T-cell (primary cell): ENCODE measurements around the gene TMEM178B. TPM values are rescaled to one million over a fixed set of nuclear protein-coding genes. Genes with fewer than 3 reads are reported as not detected.
"Not testable (repeated sequence)": the region's sequence is repeated elsewhere in the genome, so short reads cannot be mapped to it uniquely, and the experiment has no call there.

Source experiments
- ATAC-seq, 4 experiments: fragments of 200-7000 bp in 3 of 4; fragments of 150-1000 bp in 1 of 4; cut with Tn5 transposase; replicated peaks in 1 of 4; 1 replicate in 3 of 4; 2 replicates in 1 of 4; pipeline ENCODE4 v1.10.0; 2021; ENCODE audit warnings: moderate library complexity in 3 of 4, mild to moderate bottlenecking in 2 of 4, moderate number of reproducible peaks in 1 of 4
- CTCF ChIA-PET, 2 donors: fragments of 300-600 bp; sonication (Branson Sonifier 250); formaldehyde crosslinking; loops; one replicate each; lab custom pipeline; 2022; ENCODE audit warnings: antibody characterized with exemption in 2 of 2; lab: Charles Lee
- POLR2A ChIA-PET, 2 donors: fragments of 300-600 bp; sonication (Branson Sonifier 250); formaldehyde crosslinking; loops; one replicate each; lab custom pipeline; 2022; ENCODE audit warnings: antibody characterized with exemption in 2 of 2; lab: Charles Lee
- DNase-seq, 35 experiments: peaks; one replicate each; pipeline versions ENCODE4 v3.0.0 to v3.0.0-alpha.2; 2013 to 2023
- H3K27ac ChIP-seq: one replicate; pipeline ENCODE4 v1.5.1; 2013; ENCODE audit warnings: low read length
- H3K27me3 ChIP-seq, 2 experiments: replicated peaks in 1 of 2; 1 replicate in 1 of 2; 2 replicates in 1 of 2; pipeline versions ENCODE4 v1.6.1 to v1.7.0; 2013; ENCODE audit warnings: low read length in 1 of 2, mixed read lengths in 1 of 2; ENCODE audit not compliant: control insufficient read depth in 2 of 2, insufficient read depth in 2 of 2; ENCODE audit errors: extremely low read depth in 1 of 2
- H3K36me3 ChIP-seq, 2 donors: 1 replicate in 1 of 2; 2 replicates in 1 of 2; pipeline versions ENCODE4 v1.6.1 to v1.7.0; 2013; ENCODE audit warnings: low read length in 1 of 2; ENCODE audit not compliant: control insufficient read depth in 2 of 2, insufficient read depth in 1 of 2; ENCODE audit errors: extremely low read depth in 1 of 2
- H3K4me1 ChIP-seq, 2 experiments: 1 replicate in 1 of 2; 2 replicates in 1 of 2; pipeline versions ENCODE4 v1.6.1 to v1.7.0; 2013; ENCODE audit warnings: low read length in 2 of 2, mixed read lengths in 1 of 2; ENCODE audit not compliant: insufficient read depth in 2 of 2, control insufficient read depth in 1 of 2; ENCODE audit errors: extremely low read depth in 1 of 2
- H3K4me3 ChIP-seq, 2 donors: 1 replicate in 1 of 2; 2 replicates in 1 of 2; pipeline versions ENCODE4 v1.5.1 to v1.7.0; 2013; ENCODE audit warnings: mild to moderate bottlenecking in 2 of 2, low read length in 1 of 2, moderate library complexity in 1 of 2; ENCODE audit not compliant: control insufficient read depth in 1 of 2; ENCODE audit errors: extremely low read depth in 1 of 2
- H3K9me3 ChIP-seq: 2 replicates; pipeline ENCODE4 v1.7.0; 2013
- H3K27ac Mint-ChIP-seq, 2 donors: one replicate each; pipeline ENCODE4 v1.8.0; 2020 to 2021; ENCODE audit warnings: mild to moderate bottlenecking in 2 of 2, mixed read lengths in 2 of 2
- H3K27me3 Mint-ChIP-seq, 2 donors: one replicate each; pipeline ENCODE4 v1.8.0; 2021 to 2022; ENCODE audit warnings: mixed read lengths in 2 of 2
- H3K36me3 Mint-ChIP-seq: one replicate; pipeline ENCODE4 v1.8.0; 2021; ENCODE audit warnings: mixed read lengths
- H3K4me1 Mint-ChIP-seq, 3 donors: one replicate each; pipeline ENCODE4 v1.8.0; 2020 to 2022; ENCODE audit warnings: mixed read lengths in 3 of 3, mild to moderate bottlenecking in 1 of 3
- H3K4me3 Mint-ChIP-seq, 3 donors: one replicate each; pipeline ENCODE4 v1.8.0; 2020 to 2022; ENCODE audit warnings: mild to moderate bottlenecking in 3 of 3, mixed read lengths in 3 of 3, moderate library complexity in 3 of 3
- H3K9me3 Mint-ChIP-seq, 3 donors: one replicate each; pipeline ENCODE4 v1.8.0; 2020 to 2022; ENCODE audit warnings: mixed read lengths in 3 of 3
- WGBS: methylation state at CpG from one replicate; pipeline ENCODE4 v1.1.5; 2013; ENCODE audit warnings: missing lambda C conversion rate; ENCODE audit not compliant: insufficient coverage; 5-methylcytosine and 5-hydroxymethylcytosine counted together
- total RNA-seq, 35 experiments: library from RNA in 6 of 35; stranded (reverse) in 6 of 35; fragments of 120-200 nt in 1 of 35; gene quantifications; one replicate each; pipeline versions ENCODE4 v1.2.1 to v1.2.4 and lab custom pipeline; 2013 to 2026

Gene TMEM178B
- total RNA-seq, 5 donors from 2014 or later (not counting 1 experiment from before 2014, with no cell fraction given), result 0.14 to 0.86 (median 0.32) TPM

DNA sequence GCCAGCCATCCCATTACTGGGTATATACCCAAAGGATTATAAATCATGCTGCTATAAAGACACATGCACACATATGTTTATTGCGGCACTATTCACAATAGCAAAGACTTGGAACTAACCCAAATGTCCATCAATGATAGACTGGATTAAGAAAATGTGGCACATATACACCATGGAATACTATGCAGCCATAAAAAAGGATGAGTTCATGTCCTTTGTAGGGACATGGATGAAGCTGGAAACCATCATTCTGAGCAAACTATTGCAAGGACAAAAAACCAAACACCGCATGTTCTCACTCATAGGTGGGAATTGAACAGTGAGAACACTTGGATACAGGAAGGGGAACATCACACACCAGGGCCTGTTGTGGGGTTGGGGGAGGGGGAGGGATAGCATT is 15.6 kb downstream of the TMEM178B start:
- H3K27ac ChIP-seq, CTCF ChIA-PET, H3K36me3 ChIP-seq, H3K27me3 ChIP-seq, H3K4me3 ChIP-seq, H3K36me3 Mint-ChIP-seq, H3K4me1 Mint-ChIP-seq, POLR2A ChIA-PET, DNase-seq, H3K27ac Mint-ChIP-seq, H3K4me1 ChIP-seq, H3K4me3 Mint-ChIP-seq, H3K9me3 ChIP-seq, ATAC-seq, H3K9me3 Mint-ChIP-seq: not testable (repeated sequence)
- peaks cover 20 to 25% of the 10 kb centered on the region in 2 donors for H3K27me3 Mint-ChIP-seq
- no CpG with 5 or more reads among the region's 2 CpGs for WGBS

DNA sequence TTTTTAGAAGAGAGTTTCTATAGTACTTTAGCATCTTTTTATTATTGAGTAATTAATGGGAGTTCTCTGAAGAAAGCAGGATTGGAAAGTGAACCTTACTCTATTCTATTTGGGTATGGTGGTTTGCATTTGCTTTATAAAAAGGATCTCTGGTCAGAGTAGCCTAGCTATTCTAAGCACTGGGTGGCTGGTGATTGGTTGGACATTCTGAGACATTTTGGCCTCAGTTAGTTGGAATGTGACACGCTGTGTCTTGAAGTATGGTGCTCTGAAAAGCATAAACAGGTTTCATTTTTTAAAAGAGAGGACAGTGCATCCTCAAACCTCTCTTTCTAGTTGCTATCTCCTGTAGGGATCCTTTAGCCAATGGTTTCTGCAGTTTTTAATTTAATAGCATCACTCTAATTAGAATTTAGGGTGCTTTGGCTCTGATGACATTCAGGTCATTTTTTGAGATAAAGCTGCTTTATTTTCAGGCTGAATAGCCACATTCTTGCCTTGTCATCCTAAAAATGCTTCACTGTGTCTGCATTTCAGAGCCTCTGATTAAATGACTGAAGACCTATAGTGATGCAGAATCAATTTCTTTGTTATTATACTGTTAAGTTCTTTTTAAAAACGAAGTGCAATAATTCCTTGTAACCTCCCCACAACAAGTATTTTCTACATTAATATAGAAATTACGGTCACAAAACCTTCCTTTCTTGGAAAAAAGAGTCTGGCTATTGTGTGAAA is 20.6 kb downstream of the TMEM178B start:
- ChIA-PET CTCF (no interaction called here), POLR2A (no interaction called here)
- Histone ChIP-seq H3K36me3 (no peaks in the 10 kb centered on the region), H3K27ac (no peak overlapping the region), H3K4me1 (no peaks in the 10 kb centered on the region), H3K9me3 (no peaks in the 10 kb centered on the region), H3K4me3 (no peak overlapping the region), H3K27me3 (no peaks in the 10 kb centered on the region)
- Mint-ChIP-seq H3K36me3 (no peaks in the 10 kb centered on the region), H3K4me1 (no peaks in the 10 kb centered on the region), H3K27me3 (peaks cover 12 to 16% of the 10 kb centered on the region in 2 donors), H3K9me3 (no peaks in the 10 kb centered on the region), H3K4me3 (no peak overlapping the region), H3K27ac (no peak overlapping the region)
- no peak for DNase-seq
- no CpG with 5 or more reads among the region's 3 CpGs for WGBS
- ATAC-seq, result no peak

DNA sequence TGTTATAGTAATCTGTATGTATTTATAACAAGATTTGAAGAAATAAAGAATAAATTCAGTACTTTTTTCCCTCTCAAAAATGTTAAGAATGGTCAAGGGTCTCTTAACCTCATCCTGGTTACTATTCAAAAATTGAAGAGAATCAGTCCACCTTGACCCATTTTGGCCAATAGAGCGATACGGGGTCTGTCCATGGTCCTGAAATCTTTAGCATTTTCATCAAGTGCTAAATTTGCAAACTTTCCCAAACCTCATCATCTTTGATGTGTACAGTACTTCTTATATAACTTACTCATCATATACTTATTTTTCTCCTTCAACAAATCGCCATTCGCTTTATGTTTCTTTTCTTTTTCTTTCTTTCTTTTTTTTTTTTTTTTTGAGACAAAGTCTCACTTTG is 23.6 kb downstream of the TMEM178B start:
- ATAC-seq (no peak), DNase-seq (peak in 1 of 35 experiments; percentile 9)
- Mint-ChIP-seq H3K27me3 (peaks cover 14 to 16% of the 10 kb centered on the region in 2 donors), H3K36me3 (no peaks in the 10 kb centered on the region), H3K4me1 (no peaks in the 10 kb centered on the region), H3K4me3 (no peak overlapping the region), H3K9me3 (no peaks in the 10 kb centered on the region), H3K27ac (no peak overlapping the region)
- ChIA-PET POLR2A (interaction anchor here in 1 of 2 donors (0.6 kb wide), 1 partner anchor 605 kb away, joined by 4 read pairs; no protein-coding TSS in a partner anchor), CTCF (no interaction called here)
- no peaks in the 10 kb centered on the region for H3K4me1 ChIP-seq
- H3K27ac ChIP-seq, result no peak overlapping the region
- no peaks in the 10 kb centered on the region for H3K9me3 ChIP-seq
- H3K36me3 ChIP-seq, result no peaks in the 10 kb centered on the region
- no peak overlapping the region for H3K4me3 ChIP-seq
- WGBS, result 68% methylated on average over 4 of the region's 4 CpGs
- no peaks in the 10 kb centered on the region for H3K27me3 ChIP-seq

DNA sequence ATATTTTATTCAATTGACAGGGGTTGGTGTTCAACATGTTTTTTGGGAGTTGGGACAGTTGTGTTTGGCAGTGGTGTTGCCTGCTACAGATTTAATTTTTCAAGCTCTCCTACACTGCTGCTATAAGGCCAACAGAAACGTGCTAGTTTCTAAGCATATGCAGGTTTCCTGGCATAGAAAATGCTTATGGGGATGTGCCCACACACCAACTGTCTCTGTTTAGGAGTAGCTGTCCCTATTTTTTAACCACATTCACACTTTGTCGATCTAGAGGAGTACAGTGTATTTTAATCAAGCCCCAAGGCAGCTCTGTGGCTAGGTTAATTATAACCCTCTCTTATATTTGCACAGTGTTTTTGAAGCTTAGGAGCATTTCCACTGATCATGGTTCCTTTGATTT is 28.6 kb downstream of the TMEM178B start:
- ATAC-seq, result no peak
- H3K4me1 Mint-ChIP-seq, result no peaks in the 10 kb centered on the region

DNA sequence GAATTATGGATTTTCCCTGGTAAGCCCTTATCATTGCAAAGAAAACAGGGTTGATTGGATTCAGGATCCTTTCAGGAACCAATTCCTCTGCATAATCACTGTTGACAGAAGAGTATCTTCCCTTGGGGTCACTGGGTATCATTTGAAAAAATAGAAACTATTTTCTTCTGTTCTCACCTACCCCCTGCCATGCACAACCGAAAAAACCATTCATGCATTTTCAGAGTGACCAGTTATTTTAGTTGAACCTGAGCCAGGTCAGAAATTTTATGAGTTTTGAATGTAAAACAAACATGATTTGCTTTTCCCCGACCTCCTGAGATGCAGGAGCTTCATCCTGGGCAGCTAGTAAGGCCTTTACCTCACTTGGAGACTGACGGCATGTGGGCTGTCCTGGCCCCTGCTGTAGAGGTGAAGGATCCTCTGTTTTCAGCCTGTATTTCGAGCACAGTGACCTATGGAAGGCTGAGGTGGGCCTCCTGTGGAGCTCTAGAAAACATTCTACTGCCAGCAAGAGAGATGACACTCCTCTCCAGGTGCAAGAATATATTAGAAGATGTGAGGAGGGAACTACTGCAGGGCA is 30.1 kb downstream of the TMEM178B start:
- no peak overlapping the region for H3K4me3 Mint-ChIP-seq
- no peak overlapping the region for H3K4me3 ChIP-seq
- 0% methylated on average over 1 of the region's 4 CpGs for WGBS
- H3K36me3 ChIP-seq, result no peaks in the 10 kb centered on the region
- no peak for DNase-seq
- ChIA-PET CTCF (no interaction called here), POLR2A (no interaction called here)
- ATAC-seq, result no peak
- no peaks in the 10 kb centered on the region for H3K4me1 ChIP-seq
- H3K4me1 Mint-ChIP-seq, result no peaks in the 10 kb centered on the region
- H3K9me3 Mint-ChIP-seq, result no peaks in the 10 kb centered on the region
- no peak overlapping the region for H3K27ac Mint-ChIP-seq
- H3K27me3 Mint-ChIP-seq, result peaks cover 8 to 12% of the 10 kb centered on the region in 2 donors
- H3K36me3 Mint-ChIP-seq, result no peaks in the 10 kb centered on the region
- no peaks in the 10 kb centered on the region for H3K9me3 ChIP-seq
- no peak overlapping the region for H3K27ac ChIP-seq
- H3K27me3 ChIP-seq, result peaks cover 0 to 6% of the 10 kb centered on the region in 2 experiments

More for the DNA sequence above, 28.6 kb downstream of the TMEM178B start:
- Mint-ChIP-seq H3K9me3 (no peaks in the 10 kb centered on the region), H3K36me3 (no peaks in the 10 kb centered on the region), H3K27me3 (peaks cover 14% of the 10 kb centered on the region in 2 donors), H3K4me3 (no peak overlapping the region), H3K27ac (no peak overlapping the region)
- H3K27ac ChIP-seq, result no peak overlapping the region
- peaks cover 0 to 6% of the 10 kb centered on the region in 2 experiments for H3K27me3 ChIP-seq
- ChIA-PET POLR2A (no interaction called here), CTCF (no interaction called here)
- no peaks in the 10 kb centered on the region for H3K4me1 ChIP-seq
- H3K4me3 ChIP-seq, result no peak overlapping the region
- H3K9me3 ChIP-seq, result no peaks in the 10 kb centered on the region
- no peaks in the 10 kb centered on the region for H3K36me3 ChIP-seq
- no CpG with 5 or more reads among the region's 2 CpGs for WGBS
- DNase-seq, result no peak

DNA sequence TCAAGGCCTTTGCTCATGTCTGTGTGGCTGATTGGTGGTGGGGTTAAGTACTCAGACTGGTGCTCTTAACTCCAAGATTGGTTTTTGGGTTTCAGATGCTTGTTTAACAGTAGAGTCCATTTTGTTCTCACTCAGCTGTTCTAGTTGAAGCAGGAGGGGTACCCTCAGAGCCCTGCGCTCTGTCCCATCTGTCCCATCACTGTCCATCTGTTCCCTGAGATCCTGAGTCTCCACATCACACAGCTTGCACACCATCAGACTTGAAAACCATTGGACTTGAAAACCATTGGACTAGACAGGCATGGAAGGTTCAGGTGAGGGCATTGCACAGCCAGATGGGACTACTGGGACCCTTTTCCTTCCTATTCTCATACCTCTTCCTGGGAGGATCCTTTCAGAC is 39.3 kb downstream of the TMEM178B start:
- WGBS, result 82% methylated on average over 1 of the region's 1 CpG

More for the DNA sequence above, 39.3 kb downstream of the TMEM178B start:
- ChIA-PET CTCF (no interaction called here), POLR2A (no interaction called here)
- Histone ChIP-seq H3K9me3 (no peaks in the 10 kb centered on the region), H3K36me3 (no peaks in the 10 kb centered on the region), H3K27me3 (peaks cover 0 to 3% of the 10 kb centered on the region in 2 experiments), H3K27ac (no peak overlapping the region), H3K4me1 (no peaks in the 10 kb centered on the region), H3K4me3 (no peak overlapping the region)
- no peak overlapping the region for H3K4me3 Mint-ChIP-seq
- H3K4me1 Mint-ChIP-seq, result no peaks in the 10 kb centered on the region
- no peak for DNase-seq
- no peaks in the 10 kb centered on the region for H3K36me3 Mint-ChIP-seq
- H3K9me3 Mint-ChIP-seq, result peaks cover 0 to 3% (median 0%) of the 10 kb centered on the region in 3 donors
- no peak for ATAC-seq
- H3K27me3 Mint-ChIP-seq, result peaks cover 8 to 17% of the 10 kb centered on the region in 2 donors
- H3K27ac Mint-ChIP-seq, result no peak overlapping the region
